ENCODE measurements around the gene ZBTB39.

- TF ChIP-seq CTCF (conservative IDR thresholded peaks at IDR 0.05) (no peak), ZFX (IDR thresholded peaks at IDR 0.05) (no peak)
These were observed 20.9 kb upstream of the ZBTB39 start for GRCh38 chr12:57027011-57027804.
